C4-2B (cell line): ENCODE results near the gene AVPR1A.

Experiments
- ZFX ChIP-seq: fragments of 450-650 bp; IDR thresholded peaks from 2 replicates; pipeline ENCODE4 v1.6.1; 2017
- TF ChIP-seq, protein P1 (sequence below): fragments of 450-650 bp; conservative IDR thresholded peaks from 2 replicates; pipeline ENCODE4 v1.5.1; 2017; ENCODE audit warnings: mild to moderate bottlenecking

DNA sequence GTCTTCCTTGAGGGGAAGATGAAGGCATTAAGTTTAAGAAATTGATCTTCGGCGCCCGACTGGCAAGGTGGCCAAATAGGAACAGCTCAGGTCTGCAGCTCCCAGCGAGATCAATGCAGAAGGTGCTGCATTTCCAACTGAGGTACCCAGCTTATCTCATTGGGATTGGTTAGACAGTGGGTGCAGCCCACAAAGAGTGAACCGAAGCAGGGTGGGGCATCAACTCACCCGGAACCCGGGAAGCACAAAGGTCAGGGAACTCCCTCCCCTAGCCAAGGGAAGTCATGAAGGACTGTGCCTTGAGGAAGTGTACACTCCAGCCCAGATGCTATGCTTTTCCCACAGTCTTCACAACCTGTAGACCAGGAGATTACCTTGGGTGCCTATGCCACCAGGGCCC lies 45.2 kb upstream of the AVPR1A start:
- TF ChIP-seq, protein P1, sequence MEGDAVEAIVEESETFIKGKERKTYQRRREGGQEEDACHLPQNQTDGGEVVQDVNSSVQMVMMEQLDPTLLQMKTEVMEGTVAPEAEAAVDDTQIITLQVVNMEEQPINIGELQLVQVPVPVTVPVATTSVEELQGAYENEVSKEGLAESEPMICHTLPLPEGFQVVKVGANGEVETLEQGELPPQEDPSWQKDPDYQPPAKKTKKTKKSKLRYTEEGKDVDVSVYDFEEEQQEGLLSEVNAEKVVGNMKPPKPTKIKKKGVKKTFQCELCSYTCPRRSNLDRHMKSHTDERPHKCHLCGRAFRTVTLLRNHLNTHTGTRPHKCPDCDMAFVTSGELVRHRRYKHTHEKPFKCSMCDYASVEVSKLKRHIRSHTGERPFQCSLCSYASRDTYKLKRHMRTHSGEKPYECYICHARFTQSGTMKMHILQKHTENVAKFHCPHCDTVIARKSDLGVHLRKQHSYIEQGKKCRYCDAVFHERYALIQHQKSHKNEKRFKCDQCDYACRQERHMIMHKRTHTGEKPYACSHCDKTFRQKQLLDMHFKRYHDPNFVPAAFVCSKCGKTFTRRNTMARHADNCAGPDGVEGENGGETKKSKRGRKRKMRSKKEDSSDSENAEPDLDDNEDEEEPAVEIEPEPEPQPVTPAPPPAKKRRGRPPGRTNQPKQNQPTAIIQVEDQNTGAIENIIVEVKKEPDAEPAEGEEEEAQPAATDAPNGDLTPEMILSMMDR: no peak
- no peak for TF ChIP-seq ZFX
